NT2/D1 (cell line): ENCODE measurements around the gene MCM3.

Experiments used
- DNase-seq: peaks from one replicate; pipeline ENCODE4 v3.0.0-alpha.2; 2011; ENCODE audit warnings: low read depth, low spot score
- H3K27me3 ChIP-seq: 2 replicates; pipeline ENCODE4 v1.6.0; 2011; ENCODE audit warnings: mild to moderate bottlenecking; ENCODE audit not compliant: insufficient read length, insufficient read depth
- H3K36me3 ChIP-seq: 2 replicates; pipeline ENCODE4 v1.6.1; 2011; ENCODE audit warnings: mild to moderate bottlenecking, low read length, mixed read lengths; ENCODE audit not compliant: insufficient read depth, insufficient read length
- H3K4me1 ChIP-seq: 2 replicates; pipeline ENCODE4 v1.5.1; 2011; ENCODE audit not compliant: insufficient read depth, insufficient read length
- H3K4me3 ChIP-seq: 2 replicates; pipeline ENCODE4 v1.5.1; 2011; ENCODE audit warnings: low read depth; ENCODE audit not compliant: insufficient read length
- H3K9ac ChIP-seq: 2 replicates; pipeline ENCODE4 v1.6.0; 2011; ENCODE audit warnings: low read depth; ENCODE audit not compliant: insufficient read length
- H3K9me3 ChIP-seq: 2 replicates; pipeline ENCODE4 v1.5.1; 2011; ENCODE audit warnings: mild to moderate bottlenecking, low read length; ENCODE audit not compliant: insufficient read depth
- SUZ12 ChIP-seq: IDR thresholded peaks from 2 replicates; pipeline ENCODE4 v1.6.1; 2011; ENCODE audit not compliant: insufficient read length, insufficient read depth; ENCODE audit errors: extremely low read depth
- YY1 ChIP-seq: IDR thresholded peaks from 2 replicates; pipeline ENCODE4 v1.6.1; 2011; ENCODE audit not compliant: insufficient read length, insufficient read depth
- ZNF274 ChIP-seq: IDR thresholded peaks from 2 replicates; pipeline ENCODE4 v1.6.1; 2011; ENCODE audit warnings: mild to moderate bottlenecking, low read depth, low read length

Gene MCM3

DNA sequence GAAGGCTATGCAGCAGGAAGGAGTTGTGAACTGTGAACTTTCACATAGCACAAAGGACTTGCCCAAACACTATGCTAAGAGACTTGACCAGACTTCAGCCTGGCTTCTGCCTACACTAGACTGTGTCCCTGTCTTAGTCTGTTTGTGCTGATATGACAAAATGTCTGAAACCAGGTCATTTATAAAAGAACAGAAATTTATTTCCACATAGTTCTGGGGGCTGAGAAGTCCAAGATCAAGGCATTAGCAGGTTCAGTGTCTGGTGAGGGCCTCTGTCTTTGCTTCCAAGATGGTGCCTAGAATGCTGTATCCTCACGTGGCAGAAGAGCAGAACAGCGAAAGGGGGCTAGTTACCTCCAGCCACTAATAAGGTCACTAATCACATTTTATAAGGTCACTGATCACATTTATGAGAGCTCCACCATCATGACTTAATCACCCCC is 16.0 kb upstream of the MCM3 start:
- Histone ChIP-seq H3K4me1 (no peaks in the 10 kb centered on the region), H3K9me3 (peaks cover 11% of the 10 kb centered on the region), H3K27me3 (no peaks in the 10 kb centered on the region), H3K36me3 (no peaks in the 10 kb centered on the region), H3K9ac (no peak overlapping the region), H3K4me3 (no peak overlapping the region)
- no peak for TF ChIP-seq YY1
- no peak for TF ChIP-seq ZNF274
- no peak for TF ChIP-seq SUZ12
- DNase-seq, result no peak

DNA sequence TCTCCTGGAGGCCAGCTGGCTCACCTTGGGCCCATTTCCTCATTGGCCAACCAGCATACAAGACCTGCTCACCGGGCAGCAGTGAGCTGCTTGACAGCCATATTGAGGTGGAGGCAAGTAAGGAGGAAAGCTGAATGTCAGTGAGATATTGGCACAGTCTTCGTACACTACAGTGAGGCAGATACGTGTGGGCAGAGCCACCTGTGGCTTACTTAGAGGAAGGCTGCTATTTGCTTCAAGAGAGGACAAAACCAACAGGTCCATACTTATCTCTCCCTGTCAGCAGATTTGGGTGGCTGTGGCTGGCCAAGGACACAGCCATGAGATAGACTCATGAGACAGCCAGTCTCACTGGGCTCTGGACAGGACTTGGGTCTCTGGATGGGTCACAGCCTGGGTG is 15.1 kb upstream of the MCM3 start:
- Histone ChIP-seq H3K4me3 (no peak overlapping the region), H3K4me1 (no peaks in the 10 kb centered on the region), H3K36me3 (no peaks in the 10 kb centered on the region), H3K9ac (no peak overlapping the region), H3K9me3 (peaks cover 11% of the 10 kb centered on the region), H3K27me3 (no peaks in the 10 kb centered on the region)
- no peak for DNase-seq
- no peak for TF ChIP-seq YY1
- TF ChIP-seq ZNF274, result no peak
- TF ChIP-seq SUZ12, result no peak

DNA sequence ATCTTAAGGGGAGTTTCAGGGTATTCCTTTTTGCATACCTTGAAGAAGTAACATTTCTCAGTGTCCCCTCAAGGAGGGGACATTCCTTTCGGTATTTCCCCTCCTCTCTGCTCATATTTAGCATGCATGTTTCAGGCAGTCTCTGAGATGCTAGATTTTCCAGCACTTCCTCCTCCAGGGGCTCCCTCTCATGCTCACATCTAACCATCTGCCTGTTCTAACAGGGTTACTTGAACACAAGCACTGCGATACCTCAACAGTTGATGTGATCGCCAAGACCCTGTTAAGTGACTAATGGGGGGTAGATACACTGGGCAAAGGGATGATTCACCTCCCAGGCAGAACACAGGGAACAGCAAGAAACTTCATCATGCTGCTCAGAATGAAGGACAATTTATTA is 12.9 kb upstream of the MCM3 start:
- no peaks in the 10 kb centered on the region for H3K4me1 ChIP-seq
- no peak overlapping the region for H3K4me3 ChIP-seq
- H3K36me3 ChIP-seq, result no peaks in the 10 kb centered on the region
- no peak for DNase-seq
- TF ChIP-seq YY1 (no peak), SUZ12 (no peak), ZNF274 (no peak)
- H3K9ac ChIP-seq, result no peak overlapping the region
- no peaks in the 10 kb centered on the region for H3K27me3 ChIP-seq
- peaks cover 11% of the 10 kb centered on the region for H3K9me3 ChIP-seq

DNA sequence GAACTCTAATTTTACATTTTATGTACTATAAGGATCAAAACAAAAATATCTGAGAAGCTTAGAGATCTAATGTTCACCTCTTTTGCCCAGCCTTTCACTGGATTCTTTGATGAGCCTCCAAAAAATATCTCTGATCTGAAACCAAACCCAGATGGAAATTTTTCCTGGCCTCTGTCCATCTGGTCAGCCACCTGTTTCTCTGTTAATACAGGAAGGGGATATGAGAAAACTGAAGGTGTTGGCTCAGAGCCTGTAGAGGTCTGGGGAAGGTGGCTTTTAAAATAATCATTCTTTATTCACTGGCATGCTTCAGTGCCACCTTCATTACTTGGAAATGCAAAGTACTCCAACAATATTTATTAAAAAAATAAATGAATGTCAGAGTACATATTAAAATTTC is 8.5 kb upstream of the MCM3 start:
- no peaks in the 10 kb centered on the region for H3K4me1 ChIP-seq
- DNase-seq, result no peak
- H3K4me3 ChIP-seq, result no peak overlapping the region
- no peak overlapping the region for H3K9ac ChIP-seq
- peaks cover 11% of the 10 kb centered on the region for H3K9me3 ChIP-seq
- TF ChIP-seq ZNF274 (no peak), YY1 (no peak), SUZ12 (no peak)
- no peaks in the 10 kb centered on the region for H3K27me3 ChIP-seq
- H3K36me3 ChIP-seq, result no peaks in the 10 kb centered on the region

DNA sequence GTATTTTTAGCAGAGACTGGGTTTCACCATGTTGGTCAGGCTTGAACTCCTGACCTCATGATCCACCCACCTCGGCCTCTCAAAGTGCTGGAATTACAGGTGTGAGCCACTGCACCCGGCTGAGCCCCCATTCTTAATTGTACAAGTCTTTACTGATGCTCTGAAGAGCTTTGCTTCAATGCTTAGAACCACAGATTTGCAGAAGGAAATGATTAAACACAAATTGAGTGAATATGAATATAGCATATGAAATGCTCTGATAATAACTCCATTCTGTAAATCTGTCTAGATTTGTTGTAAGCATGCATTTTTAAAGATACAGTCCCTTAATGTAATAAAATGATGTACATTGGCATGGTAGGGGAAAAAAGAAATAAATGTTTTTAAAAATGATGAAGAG is 4.3 kb upstream of the MCM3 start:
- no peak for TF ChIP-seq YY1
- TF ChIP-seq ZNF274, result no peak
- no peak for TF ChIP-seq SUZ12
- H3K27me3 ChIP-seq, result no peaks in the 10 kb centered on the region
- no peaks in the 10 kb centered on the region for H3K36me3 ChIP-seq
- H3K4me1 ChIP-seq, result no peaks in the 10 kb centered on the region
- H3K4me3 ChIP-seq, result no peak overlapping the region
- H3K9me3 ChIP-seq, result no peaks in the 10 kb centered on the region
- DNase-seq, result no peak
- H3K9ac ChIP-seq, result no peak overlapping the region

DNA sequence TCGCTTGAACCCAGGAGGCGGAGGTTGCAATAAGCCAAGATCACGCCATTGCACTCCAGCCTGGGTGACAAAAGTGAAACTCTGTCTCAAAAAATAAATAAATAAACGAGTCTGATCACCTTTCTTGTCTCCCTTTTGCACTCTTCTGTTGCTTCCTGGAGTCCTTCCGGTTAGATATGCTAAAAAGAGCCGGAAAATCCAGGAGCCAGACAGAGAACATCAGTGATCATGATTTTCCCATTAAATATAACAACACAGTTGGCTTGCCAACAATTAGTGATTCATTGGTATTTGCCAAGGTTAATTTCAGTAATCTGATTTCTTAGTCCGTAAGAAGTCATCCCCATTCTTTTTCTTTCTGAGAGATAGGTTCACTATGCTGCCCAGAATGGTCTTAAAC is 3.7 kb upstream of the MCM3 start:
- H3K4me1 ChIP-seq, result no peaks in the 10 kb centered on the region
- no peaks in the 10 kb centered on the region for H3K36me3 ChIP-seq
- no peak overlapping the region for H3K4me3 ChIP-seq
- DNase-seq, result no peak
- no peaks in the 10 kb centered on the region for H3K9me3 ChIP-seq
- no peaks in the 10 kb centered on the region for H3K27me3 ChIP-seq
- TF ChIP-seq ZNF274 (no peak), YY1 (no peak), SUZ12 (no peak)
- H3K9ac ChIP-seq, result no peak overlapping the region

DNA sequence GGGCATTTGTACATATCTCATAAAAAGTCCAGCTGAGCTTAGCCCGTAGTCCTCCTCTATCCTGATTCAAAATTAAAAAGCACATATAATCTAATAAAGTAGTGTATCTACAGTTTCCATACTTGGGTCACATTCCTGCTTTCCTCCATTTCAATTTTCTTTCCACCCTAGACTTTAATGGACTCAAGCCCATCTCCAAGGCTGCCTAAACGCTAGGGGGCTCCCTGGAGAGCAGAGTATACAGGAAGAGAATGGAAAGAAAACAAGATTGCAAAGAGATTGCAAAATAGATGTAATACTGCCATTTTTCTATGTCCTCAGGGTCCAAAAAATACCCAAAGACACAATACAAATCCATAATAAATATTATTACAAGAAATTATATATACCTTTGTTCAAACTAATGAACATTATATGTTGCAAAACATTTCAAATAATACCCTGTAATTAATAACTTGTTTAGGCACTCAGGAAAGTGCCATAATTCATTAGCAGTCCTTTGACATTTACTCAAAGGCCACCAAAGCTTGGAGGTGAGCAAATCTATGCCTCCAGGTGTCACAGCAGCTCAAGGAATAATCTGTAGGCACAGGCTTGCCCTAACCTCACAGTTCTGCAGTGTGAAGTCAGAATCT is 2.4 kb upstream of the MCM3 start:
- Histone ChIP-seq H3K4me3 (no peak overlapping the region), H3K9me3 (no peaks in the 10 kb centered on the region), H3K27me3 (no peaks in the 10 kb centered on the region), H3K36me3 (peaks cover 8% of the 10 kb centered on the region), H3K4me1 (no peaks in the 10 kb centered on the region), H3K9ac (no peak overlapping the region)
- peak; percentile 27 for DNase-seq
- TF ChIP-seq YY1, result no peak
- TF ChIP-seq ZNF274, result no peak
- no peak for TF ChIP-seq SUZ12
